HEK293T (cell line): ENCODE results near the gene SANBR.
"Not testable (repeated sequence)": the region's sequence is repeated elsewhere in the genome, so short reads cannot be mapped to it uniquely, and the experiment has no call there.

Source experiments
- CTCF ChIA-PET: fragments of 350-600 bp; formaldehyde crosslinking; extraction: SDS; loops from one replicate; lab custom pipeline; 2021; ENCODE audit warnings: antibody characterized with exemption, inconsistent platforms; lab: Yijun Ruan, JAX
- POLR2A ChIA-PET: fragments of 350-600 bp; formaldehyde crosslinking; extraction: SDS; loops from one replicate; lab custom pipeline; 2020; ENCODE audit warnings: antibody characterized with exemption, inconsistent platforms; lab: Yijun Ruan, JAX
- DNase-seq: peaks from one replicate; pipeline ENCODE4 v3.0.0; 2012; ENCODE audit warnings: mixed read lengths; ENCODE audit errors: extremely low spot score
- ARNT ChIP-seq: fragments of 450-650 bp; IDR thresholded peaks from 2 replicates; pipeline ENCODE4 v1.6.1; 2017; ENCODE audit warnings: mild to moderate bottlenecking
- BHLHE40 ChIP-seq: fragments of 450-650 bp; IDR thresholded peaks from 2 replicates; pipeline ENCODE4 v1.6.1; 2016; ENCODE audit warnings: mild to moderate bottlenecking, moderate library complexity, borderline replicate concordance
- CTBP1 ChIP-seq: fragments of 450-650 bp; IDR thresholded peaks from 2 replicates; pipeline ENCODE4 v1.6.1; 2016; ENCODE audit warnings: borderline replicate concordance
- ELF4 ChIP-seq: fragments of 450-650 bp; IDR thresholded peaks from 2 replicates; pipeline ENCODE4 v1.6.1; 2017; ENCODE audit warnings: antibody characterized with exemption
- FOXA1 ChIP-seq: fragments of 450-650 bp; IDR thresholded peaks from 2 replicates; pipeline ENCODE4 v1.6.1; 2016; ENCODE audit warnings: mild to moderate bottlenecking
- FOXK2 ChIP-seq: fragments of 450-650 bp; IDR thresholded peaks from 2 replicates; pipeline ENCODE4 v1.6.1; 2016; ENCODE audit warnings: mild to moderate bottlenecking
- FOXM1 ChIP-seq: fragments of 450-650 bp; IDR thresholded peaks from 2 replicates; pipeline ENCODE4 v1.6.1; 2017; ENCODE audit warnings: mild to moderate bottlenecking, borderline replicate concordance
- HDGF ChIP-seq: fragments of 450-650 bp; IDR thresholded peaks from 2 replicates; pipeline ENCODE4 v1.6.1; 2017; ENCODE audit warnings: antibody characterized with exemption, borderline replicate concordance
- L3MBTL2 ChIP-seq: fragments of 450-650 bp; conservative IDR thresholded peaks from 2 replicates; pipeline ENCODE4 v1.6.1; 2016; ENCODE audit warnings: mild to moderate bottlenecking
- LEF1 ChIP-seq: fragments of 450-650 bp; IDR thresholded peaks from 2 replicates; pipeline ENCODE4 v1.6.1; 2017; ENCODE audit warnings: mild to moderate bottlenecking, borderline replicate concordance
- NFRKB ChIP-seq: fragments of 450-650 bp; IDR thresholded peaks from 2 replicates; pipeline ENCODE4 v1.6.1; 2016; ENCODE audit warnings: mild to moderate bottlenecking, moderate library complexity
- SP1 ChIP-seq: fragments of 450-650 bp; IDR thresholded peaks from 2 replicates; pipeline ENCODE4 v1.6.1; 2017
- SUZ12 ChIP-seq: fragments of 450-650 bp; IDR thresholded peaks from 2 replicates; pipeline ENCODE4 v1.6.1; 2016; ENCODE audit warnings: mild to moderate bottlenecking
- TARDBP ChIP-seq: fragments of 450-650 bp; IDR thresholded peaks from 2 replicates; pipeline ENCODE4 v1.6.1; 2016
- ZNF384 ChIP-seq: fragments of 450-650 bp; IDR thresholded peaks from 2 replicates; pipeline ENCODE4 v1.6.1; 2016
- TF ChIP-seq, protein P1 (sequence below): fragments of 450-650 bp; IDR thresholded peaks from 2 replicates; pipeline ENCODE4 v1.6.1; 2016

SANBR gene

DNA sequence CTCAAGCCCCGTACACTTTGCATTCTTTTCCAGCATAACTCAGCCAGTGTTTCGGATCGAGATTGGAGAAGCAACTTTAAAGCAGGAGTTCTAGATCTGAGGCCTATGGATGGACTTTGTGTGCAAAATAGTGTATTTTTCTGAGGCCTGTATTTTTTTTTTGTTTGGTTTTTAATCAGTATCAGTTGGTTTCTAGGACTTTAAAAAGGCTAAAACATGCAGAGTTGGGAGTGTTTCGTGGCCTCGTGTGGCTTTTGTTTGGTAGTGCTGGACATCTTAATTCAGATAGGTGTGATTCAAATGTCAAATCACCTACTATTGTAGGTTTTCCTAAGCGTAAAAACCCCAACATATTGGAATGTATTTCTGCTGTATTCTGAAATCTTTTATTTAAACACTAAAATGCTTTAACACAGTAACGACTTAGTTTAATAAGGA, 47.3 kb upstream of the SANBR start:
- DNase-seq: peak; percentile 9
- TF ChIP-seq SP1 (no peak), L3MBTL2 (peak; percentile 51; the same call in 1 of the 2 replicates)
- CTCF ChIA-PET: no interaction called here
- POLR2A ChIA-PET: interaction anchor here (0.9 to 2.1 kb wide), 6 partner anchors 9 to 263 kb away, joined by 3 to 5 read pairs (median 4); partner anchors contain the start of gene PAPOLG

GRCh38 chr2:61018798-61019197, 46.9 kb upstream of the SANBR start:
- POLR2A ChIA-PET: no interaction called here
- CTCF ChIA-PET: no interaction called here
- TF ChIP-seq FOXM1 (no peak), ELF4 (no peak), NFRKB (no peak), ZNF384 (no peak), CTBP1 (no peak), FOXK2 (no peak), ARNT (no peak), FOXA1 (no peak), SP1 (no peak), LEF1 (no peak), BHLHE40 (no peak), L3MBTL2 (no peak)
- TF ChIP-seq, protein P1, sequence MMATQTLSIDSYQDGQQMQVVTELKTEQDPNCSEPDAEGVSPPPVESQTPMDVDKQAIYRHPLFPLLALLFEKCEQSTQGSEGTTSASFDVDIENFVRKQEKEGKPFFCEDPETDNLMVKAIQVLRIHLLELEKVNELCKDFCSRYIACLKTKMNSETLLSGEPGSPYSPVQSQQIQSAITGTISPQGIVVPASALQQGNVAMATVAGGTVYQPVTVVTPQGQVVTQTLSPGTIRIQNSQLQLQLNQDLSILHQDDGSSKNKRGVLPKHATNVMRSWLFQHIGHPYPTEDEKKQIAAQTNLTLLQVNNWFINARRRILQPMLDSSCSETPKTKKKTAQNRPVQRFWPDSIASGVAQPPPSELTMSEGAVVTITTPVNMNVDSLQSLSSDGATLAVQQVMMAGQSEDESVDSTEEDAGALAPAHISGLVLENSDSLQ: no peak
- no peak for DNase-seq

DNA sequence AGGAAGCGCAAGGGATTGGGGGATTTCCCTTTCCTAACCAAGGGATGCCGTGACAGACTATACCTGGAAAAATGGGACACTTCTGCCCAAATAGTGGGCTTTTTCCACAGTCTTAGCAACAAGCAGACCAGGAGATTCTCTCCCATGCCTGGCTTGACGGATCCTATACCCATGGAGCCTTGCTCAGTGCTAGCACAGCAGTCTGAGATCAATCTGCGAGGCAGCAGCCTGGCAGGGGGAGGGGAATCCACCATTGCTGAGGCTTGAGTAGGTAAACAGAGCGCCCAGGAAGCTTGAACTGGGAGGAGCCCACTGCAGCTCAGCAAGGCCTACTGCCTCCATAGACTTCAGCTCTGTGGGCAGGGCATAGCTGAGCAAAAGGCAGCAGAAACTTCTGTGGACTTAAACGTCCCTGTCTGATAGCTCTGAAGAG, 44.4 kb upstream of the SANBR start:
- ChIA-PET POLR2A (no interaction called here), CTCF (no interaction called here)
- TF ChIP-seq L3MBTL2 (no peak), SP1 (no peak), FOXK2 (no peak), SUZ12 (no peak), ELF4 (no peak), ARNT (no peak)
- no peak for DNase-seq

- no peak for TF ChIP-seq FOXA1
- TF ChIP-seq ARNT: no peak
- no peak for TF ChIP-seq BHLHE40
- no peak for TF ChIP-seq LEF1
- no peak for TF ChIP-seq NFRKB
- TF ChIP-seq SUZ12: no peak
- no peak for TF ChIP-seq FOXM1
- no peak for TF ChIP-seq HDGF
- TF ChIP-seq ZNF384: no peak
- TF ChIP-seq L3MBTL2: no peak
- TF ChIP-seq, protein P1: no peak
- no peak for TF ChIP-seq SP1
- no peak for TF ChIP-seq FOXK2
- no peak for TF ChIP-seq CTBP1
- TF ChIP-seq ELF4: no peak
- TF ChIP-seq TARDBP: no peak
- POLR2A ChIA-PET: no interaction called here
- CTCF ChIA-PET: interaction anchor here (0.6 kb wide), 1 partner anchor 24 kb away, joined by 5 read pairs; no protein-coding TSS in a partner anchor
- DNase-seq: no peak
These were observed 42.0 kb upstream of the SANBR start for GRCh38 chr2:61023670-61024069.

DNA sequence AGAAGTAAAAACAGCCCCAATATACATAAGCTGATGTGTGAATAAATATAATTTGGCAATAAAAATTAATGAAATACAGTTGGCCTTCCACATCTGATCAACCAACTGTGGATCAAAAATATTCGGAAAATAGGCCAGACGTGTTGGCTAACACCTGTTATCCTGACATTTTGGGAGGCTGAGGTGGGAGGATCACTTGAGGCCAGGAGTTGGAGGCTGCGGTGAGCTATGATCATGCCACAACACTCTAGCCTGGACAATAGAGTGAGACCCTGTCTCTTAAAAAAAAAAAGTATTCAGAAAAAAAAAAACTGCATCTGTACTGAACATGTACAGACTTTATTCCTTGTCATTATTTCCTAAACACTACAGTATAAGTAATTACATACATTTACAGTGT, 36.1 kb upstream of the SANBR start:
- no peak for DNase-seq
- CTCF ChIA-PET: no interaction called here
- POLR2A ChIA-PET: no interaction called here
- TF ChIP-seq, protein P1: no peak
- TF ChIP-seq LEF1: no peak

DNA sequence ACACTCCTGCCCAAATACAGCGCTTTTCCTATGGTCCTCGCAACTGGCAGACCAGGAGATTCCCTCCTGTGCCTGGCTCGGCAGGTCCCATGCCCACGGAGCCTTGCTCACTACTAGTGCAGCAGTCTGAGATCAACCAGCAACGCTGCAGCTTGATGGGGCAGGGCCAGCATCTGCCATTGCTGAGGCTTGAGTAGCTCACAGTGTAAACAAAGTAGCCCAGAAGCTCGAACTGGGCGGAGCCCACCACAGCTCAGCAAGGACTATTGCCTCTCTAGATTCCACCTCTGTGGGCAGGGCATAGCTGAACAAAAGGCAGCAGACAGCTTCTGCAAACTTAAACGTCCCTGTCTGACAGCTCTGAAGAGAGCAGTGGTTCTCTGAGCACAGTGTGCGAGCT, 31.1 kb upstream of the SANBR start:
- DNase-seq, CTCF ChIA-PET: not testable (repeated sequence)
- POLR2A ChIA-PET: interaction anchor here (1.1 kb wide), 1 partner anchor 729 kb away, joined by 3 read pairs; no protein-coding TSS in a partner anchor

- DNase-seq, POLR2A ChIA-PET, CTCF ChIA-PET: not testable (repeated sequence)
These were observed 29.0 kb upstream of the SANBR start for GRCh38 chr2:61036643-61037042.

- CTCF ChIA-PET: no interaction called here
- no peak for DNase-seq
- POLR2A ChIA-PET: no interaction called here
- TF ChIP-seq SP1 (no peak), NFRKB (no peak), TARDBP (no peak), ZNF384 (no peak)
These were observed 22.9 kb upstream of the SANBR start for GRCh38 chr2:61042807-61043206.
